Measurements from ENCODE around the gene ZNF213.
"Not testable (repeated sequence)": the region's sequence is repeated elsewhere in the genome, so short reads cannot be mapped to it uniquely, and the experiment has no call there.

Gene ZNF213

DNA sequence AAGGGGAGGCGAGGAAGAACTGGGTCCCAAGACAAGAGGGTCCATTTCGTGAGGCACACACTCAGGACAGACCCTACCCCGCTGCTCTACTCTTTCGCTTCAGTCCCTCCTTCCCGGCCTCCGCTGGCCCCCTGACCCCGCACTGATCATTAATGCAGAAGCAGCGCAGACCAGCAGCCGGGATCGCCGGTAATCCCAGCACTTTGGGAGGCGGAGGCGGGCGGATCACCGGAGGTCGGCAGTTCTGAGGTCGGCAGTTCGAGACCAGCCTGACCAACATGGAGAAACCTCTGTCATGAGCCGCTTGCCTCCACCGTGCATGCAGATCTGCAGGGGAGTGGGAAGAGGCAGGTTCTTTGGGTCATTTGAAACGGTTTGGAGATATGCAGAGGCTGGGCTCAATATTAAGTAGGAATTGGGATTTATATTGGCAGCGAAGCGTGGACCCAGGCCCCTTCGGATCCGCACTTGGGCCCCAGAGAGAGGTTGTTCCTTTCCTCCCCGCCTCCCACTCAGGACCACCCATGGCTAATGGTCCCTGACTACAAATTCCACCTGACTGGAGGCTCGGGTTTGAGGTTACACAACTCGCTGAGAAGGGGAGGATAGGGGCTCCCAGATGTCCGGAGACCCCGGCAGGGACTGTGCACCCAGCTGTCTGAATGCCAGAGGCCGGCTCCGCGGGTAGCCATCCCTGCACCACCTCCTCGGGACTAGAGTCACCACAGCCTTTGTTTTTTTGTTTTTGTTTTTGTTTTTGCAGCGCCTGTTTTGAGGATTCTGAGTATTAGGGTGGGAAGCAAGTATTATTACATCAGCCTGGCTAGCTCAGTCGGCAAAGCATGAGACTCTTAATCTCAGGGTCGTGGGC is 29.5 kb downstream of the ZNF213 start:
- no peak for DNase-seq (ENCODE audit: extremely low spot score)
- ChIA-PET POLR2A (no interaction called here), CTCF (interaction anchor here (0.9 to 2.1 kb wide), 11 partner anchors 8 to 133 kb away, joined by 3 to 8 read pairs (median 4); no protein-coding TSS in a partner anchor)
- TF ChIP-seq, protein P1, sequence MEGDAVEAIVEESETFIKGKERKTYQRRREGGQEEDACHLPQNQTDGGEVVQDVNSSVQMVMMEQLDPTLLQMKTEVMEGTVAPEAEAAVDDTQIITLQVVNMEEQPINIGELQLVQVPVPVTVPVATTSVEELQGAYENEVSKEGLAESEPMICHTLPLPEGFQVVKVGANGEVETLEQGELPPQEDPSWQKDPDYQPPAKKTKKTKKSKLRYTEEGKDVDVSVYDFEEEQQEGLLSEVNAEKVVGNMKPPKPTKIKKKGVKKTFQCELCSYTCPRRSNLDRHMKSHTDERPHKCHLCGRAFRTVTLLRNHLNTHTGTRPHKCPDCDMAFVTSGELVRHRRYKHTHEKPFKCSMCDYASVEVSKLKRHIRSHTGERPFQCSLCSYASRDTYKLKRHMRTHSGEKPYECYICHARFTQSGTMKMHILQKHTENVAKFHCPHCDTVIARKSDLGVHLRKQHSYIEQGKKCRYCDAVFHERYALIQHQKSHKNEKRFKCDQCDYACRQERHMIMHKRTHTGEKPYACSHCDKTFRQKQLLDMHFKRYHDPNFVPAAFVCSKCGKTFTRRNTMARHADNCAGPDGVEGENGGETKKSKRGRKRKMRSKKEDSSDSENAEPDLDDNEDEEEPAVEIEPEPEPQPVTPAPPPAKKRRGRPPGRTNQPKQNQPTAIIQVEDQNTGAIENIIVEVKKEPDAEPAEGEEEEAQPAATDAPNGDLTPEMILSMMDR (IDR thresholded peaks at IDR 0.05; ENCODE audit: control extremely low read depth, extremely low read depth, low read depth, missing control alignments), result no peak

DNA sequence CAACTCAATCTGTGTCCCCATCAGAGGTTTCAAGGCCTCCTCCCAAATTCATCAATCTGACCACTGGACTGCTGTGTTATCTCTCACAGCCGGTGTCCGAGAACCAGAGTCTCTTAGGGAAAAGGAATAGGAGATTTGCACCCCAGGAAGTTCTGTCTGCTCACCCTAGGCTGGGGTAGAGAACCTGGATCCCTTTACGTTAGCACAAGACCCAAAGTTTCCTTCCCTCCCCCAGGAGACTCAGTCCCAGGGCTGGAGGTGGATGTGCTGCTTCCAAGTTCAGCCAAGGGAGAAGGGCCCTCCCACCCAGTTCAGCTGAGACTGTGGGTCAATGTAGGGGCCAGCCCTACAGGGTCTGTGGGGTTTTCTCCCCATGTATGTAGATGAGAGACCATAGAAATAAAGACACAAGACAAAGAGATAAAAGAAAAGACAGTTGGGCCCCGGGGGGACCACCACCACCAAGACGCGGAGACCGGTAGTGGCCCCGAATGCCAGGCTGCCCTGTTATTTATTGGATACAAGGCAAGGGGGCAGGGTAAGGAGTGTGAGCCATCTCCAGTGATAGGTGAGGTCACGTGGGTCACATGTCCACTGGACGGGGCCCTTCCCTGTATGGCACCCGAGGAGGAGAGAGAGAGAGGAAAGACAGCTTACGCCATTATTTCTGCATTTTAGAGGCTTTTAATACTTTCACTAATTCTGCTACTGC is 30.4 kb downstream of the ZNF213 start:
- TF ChIP-seq, protein P1 (IDR thresholded peaks at IDR 0.05; ENCODE audit: control extremely low read depth, extremely low read depth, low read depth, missing control alignments), result no peak
- POLR2A ChIA-PET, result no interaction called here
- no peak for DNase-seq (ENCODE audit: extremely low spot score)
- CTCF ChIA-PET, result interaction anchor here (0.9 to 2.1 kb wide), 14 partner anchors 9 to 133 kb away, joined by 3 to 11 read pairs (median 4); no protein-coding TSS in a partner anchor

DNA sequence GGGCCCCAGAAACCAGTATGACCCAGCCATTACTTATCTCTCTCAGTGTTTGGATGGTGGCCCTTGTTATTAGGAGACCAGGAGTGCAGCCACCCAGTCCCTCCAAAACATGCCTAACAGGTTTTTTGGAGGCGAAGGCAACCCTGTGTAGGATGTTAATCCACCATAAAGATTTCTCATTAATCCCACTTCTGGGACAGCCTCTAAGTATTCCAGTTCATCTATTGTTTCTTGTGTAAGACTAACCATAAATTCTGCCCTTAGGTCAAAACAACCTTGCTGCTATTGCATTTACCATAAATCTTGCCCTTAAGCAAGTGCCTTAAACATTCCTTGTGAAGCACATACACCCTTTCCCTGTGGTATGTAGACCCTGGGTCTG is 31.7 kb downstream of the ZNF213 start:
- no peak for DNase-seq (ENCODE audit: extremely low spot score)
- POLR2A ChIA-PET, result interaction anchor here (0.7 kb wide), 1 partner anchor 1303 kb away, joined by 3 read pairs; no protein-coding TSS in a partner anchor
- CTCF ChIA-PET, result interaction anchor here (0.6 to 2.1 kb wide), 17 partner anchors 8 to 138 kb away, joined by 3 to 11 read pairs (median 3); no protein-coding TSS in a partner anchor
- TF ChIP-seq, protein P1 (IDR thresholded peaks at IDR 0.05; ENCODE audit: control extremely low read depth, extremely low read depth, low read depth, missing control alignments), result no peak

DNA sequence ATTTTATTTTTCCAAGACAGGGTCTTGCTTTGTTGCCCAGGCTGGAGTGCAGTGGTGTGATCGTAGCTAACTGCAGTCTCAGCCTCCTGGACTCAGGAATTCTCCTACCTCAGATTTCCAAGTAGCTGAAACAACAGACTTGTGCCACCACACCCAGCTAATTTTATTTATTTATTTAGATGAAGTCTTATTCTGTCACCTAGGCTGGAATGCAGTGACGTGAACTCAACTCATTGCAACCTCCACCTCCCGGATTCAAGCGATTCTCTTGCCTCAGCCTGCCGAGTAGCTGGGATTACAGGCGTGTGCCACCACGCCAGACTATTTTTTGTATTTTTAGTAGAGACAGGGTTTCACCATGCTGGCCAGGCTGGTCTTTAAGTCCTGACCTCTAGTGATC is 33.9 kb downstream of the ZNF213 start:
- DNase-seq (ENCODE audit: extremely low spot score); POLR2A ChIA-PET: not testable (repeated sequence)
- CTCF ChIA-PET, result interaction anchor here (0.9 to 7.7 kb wide), 12 partner anchors 11 to 141 kb away, joined by 3 to 76 read pairs (median 6); no protein-coding TSS in a partner anchor

DNA sequence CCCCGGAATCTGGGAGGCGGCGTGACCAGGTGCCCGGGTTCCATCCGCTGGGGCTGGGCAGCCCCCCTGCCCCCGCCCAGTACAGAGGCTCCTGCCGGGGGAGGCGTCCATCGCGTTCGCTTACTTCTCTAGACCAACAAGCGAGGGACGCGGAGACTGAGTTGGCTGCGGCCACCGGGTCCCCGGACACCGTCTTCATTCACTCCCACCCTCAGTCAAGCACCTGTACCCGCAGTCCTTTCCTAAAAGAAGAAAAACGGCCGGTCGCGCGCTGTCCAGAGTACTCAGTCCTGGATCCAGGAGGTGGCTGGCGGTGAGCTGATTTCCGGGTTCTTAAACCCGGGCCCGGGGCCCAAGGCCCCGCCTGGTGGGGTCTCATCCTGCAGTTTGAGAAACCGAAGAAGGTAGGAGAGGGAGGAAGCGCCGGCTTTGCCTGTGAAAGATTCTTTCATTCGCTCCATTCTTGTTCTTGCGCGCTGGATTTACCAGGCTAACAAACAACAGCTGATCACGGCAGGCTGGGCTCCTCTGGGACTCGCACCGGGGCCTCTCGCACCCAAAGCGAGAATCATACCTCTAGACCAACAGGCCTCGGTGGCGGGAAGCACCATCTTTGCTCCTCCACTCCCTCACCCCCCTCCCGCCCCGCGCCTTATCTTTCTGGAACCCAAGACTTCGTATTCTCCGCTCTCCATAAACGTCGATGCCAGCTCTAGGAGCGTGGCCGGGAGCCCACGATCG is 35.8 kb downstream of the ZNF213 start:
- DNase-seq (ENCODE audit: extremely low spot score), result no peak
- TF ChIP-seq, protein P1 (IDR thresholded peaks at IDR 0.05; ENCODE audit: control extremely low read depth, extremely low read depth, low read depth, missing control alignments), result no peak
- ChIA-PET POLR2A (no interaction called here), CTCF (interaction anchor here (1.0 to 7.7 kb wide), 6 partner anchors 10 to 111 kb away, joined by 3 to 76 read pairs (median 9); no protein-coding TSS in a partner anchor)

DNA sequence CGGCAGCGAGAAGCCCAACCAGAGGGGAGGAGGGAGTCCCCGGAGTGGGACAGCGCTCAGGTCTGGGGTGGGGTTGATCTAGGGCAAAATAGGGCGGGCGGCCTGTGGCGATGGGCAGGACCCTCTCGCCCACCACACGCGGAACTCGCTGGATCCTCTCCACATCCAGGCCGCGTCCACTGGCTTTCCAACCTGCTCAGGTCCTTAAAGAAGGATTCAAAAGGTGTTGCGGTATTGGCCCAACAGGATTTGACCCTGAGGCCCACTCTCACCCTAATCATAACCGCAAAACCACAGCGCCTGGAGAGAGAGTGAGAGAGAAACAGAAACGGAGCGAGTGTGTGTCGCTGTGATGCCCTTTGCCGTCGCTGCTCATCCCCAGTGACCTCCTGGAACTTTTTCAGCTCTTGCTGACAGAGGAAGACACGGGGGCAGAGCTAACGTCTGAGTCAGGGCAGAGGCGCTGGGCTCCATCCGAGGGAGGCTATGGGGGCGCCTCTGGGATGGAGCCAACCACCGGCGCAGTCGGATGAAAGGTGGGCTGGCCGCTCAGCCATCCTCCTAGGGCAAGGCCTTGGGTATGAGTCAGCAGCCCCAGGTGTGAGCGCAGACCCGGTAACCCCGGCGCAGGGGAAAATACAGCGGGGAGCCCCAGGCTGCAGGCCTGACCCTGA is 36.5 kb downstream of the ZNF213 start:
- ChIA-PET POLR2A (no interaction called here), CTCF (interaction anchor here (0.7 to 7.7 kb wide), 9 partner anchors 8 to 112 kb away, joined by 3 to 76 read pairs (median 5); no protein-coding TSS in a partner anchor)
- TF ChIP-seq, protein P1 (IDR thresholded peaks at IDR 0.05; ENCODE audit: control extremely low read depth, extremely low read depth, low read depth, missing control alignments), result no peak
- peak; percentile 77 for DNase-seq (ENCODE audit: extremely low spot score)
